ENCODE measurements around the gene ARID1B. TPM values are rescaled to one million over a fixed set of nuclear protein-coding genes. Genes with fewer than 3 reads are reported as not detected.

Gene ARID1B
- total and polyA plus RNA-seq, 9 of the 15 experiments (the other 6 are each of a cell fraction or from before 2014, with no cell fraction given): 12.5 to 50.5 (median 25.8) TPM

GRCh38 chr6:157248264-157248663 lies 471.1 kb downstream of the ARID1B start (continued):
- TF ChIP-seq HLTF (IDR thresholded peaks at IDR 0.05): 0 out of 2 replicates have a peak, but pooled peaks have one; percentile 30
- TF ChIP-seq CSDE1 (IDR thresholded peaks at IDR 0.05): no peak
- TF ChIP-seq ZNF586 (CRISPR knock-in tag; conservative IDR thresholded peaks at IDR 0.05): no peak

DNA sequence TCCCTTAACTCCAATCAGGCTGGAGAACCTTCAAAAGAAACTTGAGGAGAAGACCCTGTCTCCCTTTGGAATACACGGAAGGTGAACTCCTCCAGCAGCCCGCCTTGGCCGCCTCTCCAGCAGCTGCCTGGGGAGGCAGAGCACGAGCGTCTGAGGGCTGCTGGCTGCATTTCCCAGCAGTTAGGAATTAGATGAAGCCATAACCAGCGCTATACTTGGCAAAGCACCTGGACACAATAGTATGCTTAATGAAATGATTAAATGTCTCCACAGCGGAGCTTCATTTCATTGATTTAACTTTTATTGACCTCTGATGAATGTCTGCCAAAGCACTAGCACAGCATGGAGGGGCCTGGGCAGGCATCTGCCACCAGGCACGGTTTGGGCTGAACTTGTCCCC lies 472.6 kb downstream of the ARID1B start:
- Histone ChIP-seq H3K27ac (ENCODE audit: extremely low read depth, low read depth, low read length) (no peak overlapping the region), H4K20me1 (replicated peaks; ENCODE audit: control insufficient read depth, insufficient read depth, low read length) (no peaks in the 10 kb centered on the region), H3K4me1 (replicated peaks in 1 of 2; ENCODE audit: control insufficient read depth in 2 of 2, insufficient read depth in 2 of 2, low read length in 2 of 2) (peaks cover 0 to 17% of the 10 kb centered on the region in 2 experiments; a peak in 3 of 5 replicates), H3K36me3 (ENCODE audit: control insufficient read depth, insufficient read depth, low read length) (no peaks in the 10 kb centered on the region), H3K79me2 (ENCODE audit: control insufficient read depth, insufficient read depth, low read length) (no peaks in the 10 kb centered on the region), H3K4me3 (no peak overlapping the region), H3K4me2 (ENCODE audit: insufficient read depth, low read length) (no peak overlapping the region), H3K9me3 (replicated peaks; ENCODE audit: control insufficient read depth, insufficient read depth, low read depth, low read length) (no peaks in the 10 kb centered on the region), H3K9me1 (ENCODE audit: control insufficient read depth, insufficient read depth, low read length) (no peaks in the 10 kb centered on the region), H2AFZ (ENCODE audit: low read depth, low read length) (no peak overlapping the region), H3K27me3 (ENCODE audit: control insufficient read depth in 2 of 2, insufficient read depth in 2 of 2, low read length in 2 of 2) (peaks cover 31 to 36% of the 10 kb centered on the region in 2 experiments), H3K9ac (ENCODE audit: insufficient read depth in 1 of 2, low read depth in 2 of 2, low read length in 2 of 2) (0 out of 4 replicates have a peak overlapping the region, but pooled peaks of 1 of the 2 experiments have one; percentile 8)
- no peak for FAIRE-seq
- CTCF ChIA-PET (ENCODE audit: low intra/inter-chr PET ratio): no interaction called here
- ATAC-seq: no peak
- BruUV-seq (replicated peaks): no TSS peak
- POLR2A ChIA-PET: interaction anchor here (0.7 to 1.3 kb wide), 3 partner anchors 13 to 1835 kb away, joined by 3 read pairs; no protein-coding TSS in a partner anchor
- intact Hi-C loops (cut with micrococcal nuclease): no loop called here
- DNase-seq (ENCODE audit: extremely low read depth in 1 of 4, low spot score in 3 of 4): no peak
- TF ChIP-seq MAFF (IDR thresholded peaks at IDR 0.05; ENCODE audit: low read length): no peak
- TF ChIP-seq, protein P1, sequence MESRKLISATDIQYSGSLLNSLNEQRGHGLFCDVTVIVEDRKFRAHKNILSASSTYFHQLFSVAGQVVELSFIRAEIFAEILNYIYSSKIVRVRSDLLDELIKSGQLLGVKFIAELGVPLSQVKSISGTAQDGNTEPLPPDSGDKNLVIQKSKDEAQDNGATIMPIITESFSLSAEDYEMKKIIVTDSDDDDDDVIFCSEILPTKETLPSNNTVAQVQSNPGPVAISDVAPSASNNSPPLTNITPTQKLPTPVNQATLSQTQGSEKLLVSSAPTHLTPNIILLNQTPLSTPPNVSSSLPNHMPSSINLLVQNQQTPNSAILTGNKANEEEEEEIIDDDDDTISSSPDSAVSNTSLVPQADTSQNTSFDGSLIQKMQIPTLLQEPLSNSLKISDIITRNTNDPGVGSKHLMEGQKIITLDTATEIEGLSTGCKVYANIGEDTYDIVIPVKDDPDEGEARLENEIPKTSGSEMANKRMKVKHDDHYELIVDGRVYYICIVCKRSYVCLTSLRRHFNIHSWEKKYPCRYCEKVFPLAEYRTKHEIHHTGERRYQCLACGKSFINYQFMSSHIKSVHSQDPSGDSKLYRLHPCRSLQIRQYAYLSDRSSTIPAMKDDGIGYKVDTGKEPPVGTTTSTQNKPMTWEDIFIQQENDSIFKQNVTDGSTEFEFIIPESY (CRISPR knock-in tag; IDR thresholded peaks at IDR 0.05): no peak
- no peak for TF ChIP-seq SREBF2 (CRISPR knock-in tag; IDR thresholded peaks at IDR 0.05)
- TF ChIP-seq CUX1 (CRISPR knock-in tag; IDR thresholded peaks at IDR 0.05): no peak
- TF ChIP-seq KLF16 (IDR thresholded peaks at IDR 0.05): no peak
- TF ChIP-seq CBX2 (IDR thresholded peaks at IDR 0.05; ENCODE audit: insufficient read depth, low read length, poor library complexity, severe bottlenecking): no peak
- TF ChIP-seq NFYB (IDR thresholded peaks at IDR 0.05; ENCODE audit: extremely low read depth, insufficient read length): no peak
- no peak for TF ChIP-seq ZBTB43 (CRISPR knock-in tag; IDR thresholded peaks at IDR 0.05)
- no peak for TF ChIP-seq DLX4 (CRISPR knock-in tag; IDR thresholded peaks at IDR 0.05)
- in situ Hi-C loops (cut with MboI): no loop called here
- WGBS (ENCODE audit: insufficient coverage, low coverage, missing lambda C conversion rate): 5% methylated on average over 8 of the region's 8 CpGs
